ENCODE measurements around the gene RNF220.

GRCh38 chr1:44460107-44460882 lies 55.2 kb downstream of the RNF220 start:
- TF ChIP-seq ZNF124 (CRISPR knock-in tag; IDR thresholded peaks at IDR 0.05) (no peak), CREM (IDR thresholded peaks at IDR 0.05; ENCODE audit: low read depth) (no peak), NFATC3 (IDR thresholded peaks at IDR 0.05) (no peak), ZFP36 (IDR thresholded peaks at IDR 0.05; ENCODE audit: low read depth, low read length, partially characterized antibody) (no peak), EZH2 (IDR thresholded peaks at IDR 0.05; ENCODE audit: borderline replicate concordance, low read depth, low read length) (no peak), ESRRA (IDR thresholded peaks at IDR 0.05; ENCODE audit: borderline replicate concordance, low read depth) (no peak), PHB2 (IDR thresholded peaks at IDR 0.05; ENCODE audit: low read depth) (no peak), ZBTB40 (IDR thresholded peaks at IDR 0.05) (no peak), ZBTB40 (CRISPR knock-in tag; IDR thresholded peaks at IDR 0.05) (no peak), REST (IDR thresholded peaks at IDR 0.05; ENCODE audit: borderline replicate concordance) (no peak), REST (CRISPR knock-in tag; IDR thresholded peaks at IDR 0.05; ENCODE audit: low read depth) (no peak)
- TF ChIP-seq, protein P1, sequence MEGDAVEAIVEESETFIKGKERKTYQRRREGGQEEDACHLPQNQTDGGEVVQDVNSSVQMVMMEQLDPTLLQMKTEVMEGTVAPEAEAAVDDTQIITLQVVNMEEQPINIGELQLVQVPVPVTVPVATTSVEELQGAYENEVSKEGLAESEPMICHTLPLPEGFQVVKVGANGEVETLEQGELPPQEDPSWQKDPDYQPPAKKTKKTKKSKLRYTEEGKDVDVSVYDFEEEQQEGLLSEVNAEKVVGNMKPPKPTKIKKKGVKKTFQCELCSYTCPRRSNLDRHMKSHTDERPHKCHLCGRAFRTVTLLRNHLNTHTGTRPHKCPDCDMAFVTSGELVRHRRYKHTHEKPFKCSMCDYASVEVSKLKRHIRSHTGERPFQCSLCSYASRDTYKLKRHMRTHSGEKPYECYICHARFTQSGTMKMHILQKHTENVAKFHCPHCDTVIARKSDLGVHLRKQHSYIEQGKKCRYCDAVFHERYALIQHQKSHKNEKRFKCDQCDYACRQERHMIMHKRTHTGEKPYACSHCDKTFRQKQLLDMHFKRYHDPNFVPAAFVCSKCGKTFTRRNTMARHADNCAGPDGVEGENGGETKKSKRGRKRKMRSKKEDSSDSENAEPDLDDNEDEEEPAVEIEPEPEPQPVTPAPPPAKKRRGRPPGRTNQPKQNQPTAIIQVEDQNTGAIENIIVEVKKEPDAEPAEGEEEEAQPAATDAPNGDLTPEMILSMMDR (IDR thresholded peaks at IDR 0.05 in 2 of 3, conservative IDR thresholded peaks at IDR 0.05 in 1 of 3; ENCODE audit: insufficient read depth in 2 of 3, low read depth in 1 of 3, low read length in 3 of 3): no peak
- TF ChIP-seq, protein P2, sequence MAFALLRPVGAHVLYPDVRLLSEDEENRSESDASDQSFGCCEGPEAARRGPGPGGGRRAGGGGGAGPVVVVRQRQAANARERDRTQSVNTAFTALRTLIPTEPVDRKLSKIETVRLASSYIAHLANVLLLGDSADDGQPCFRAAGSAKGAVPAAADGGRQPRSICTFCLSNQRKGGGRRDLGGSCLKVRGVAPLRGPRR (CRISPR knock-in tag; IDR thresholded peaks at IDR 0.05): no peak

Data from K562 (cell line).